ENCODE measurements around the gene NT5DC1. TPM values are rescaled to one million over a fixed set of nuclear protein-coding genes. Genes with fewer than 3 reads are reported as not detected.

The NT5DC1 gene
- total and polyA plus RNA-seq, 7 experiments from 2014 or later, result 30.5 to 53.4 (median 45.8) TPM

DNA sequence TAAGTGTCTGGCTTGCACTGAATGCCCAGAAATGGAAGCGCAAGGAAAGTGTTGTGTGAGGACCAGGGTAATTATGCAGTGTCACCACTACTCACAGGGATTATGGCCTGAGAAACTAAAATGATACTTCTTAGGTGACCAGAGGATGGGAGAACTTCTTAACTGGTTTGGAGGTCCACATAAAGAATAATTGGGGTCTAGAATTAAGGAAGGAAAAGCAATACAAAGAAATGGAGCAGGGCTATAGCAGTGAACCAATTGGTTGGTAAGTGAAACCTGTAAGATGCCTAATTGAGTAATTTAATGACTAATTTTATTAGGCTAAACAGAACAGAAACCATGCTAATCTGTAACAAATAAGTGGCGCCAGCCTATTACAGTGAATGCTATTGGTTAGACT, 147.9 kb downstream of the NT5DC1 start:
- peaks cover 0 to 4% (median 0%) of the 10 kb centered on the region in 11 donors for H3K9me3 Mint-ChIP-seq
- H3K36me3 Mint-ChIP-seq, result peaks cover 0 to 11% (median 4%) of the 10 kb centered on the region in 5 donors
- H3K4me3 Mint-ChIP-seq, result peak overlapping the region in 1 of 10 donors; percentile 23
- Histone ChIP-seq H3K27ac (ENCODE audit: low read depth, low read length) (no peak overlapping the region), H3K4me3 (ENCODE audit: low read length) (no peak overlapping the region), H3K27me3 (ENCODE audit: control insufficient read depth in 2 of 2, insufficient read depth in 2 of 2, low read length in 2 of 2) (no peaks in the 10 kb centered on the region), H3K4me1 (ENCODE audit: control insufficient read depth in 2 of 2, insufficient read depth in 2 of 2, low read length in 2 of 2) (peaks cover 27 to 28% of the 10 kb centered on the region in 2 donors), H3K9me3 (ENCODE audit: control insufficient read depth in 2 of 3, low read length in 3 of 3) (no peaks in the 10 kb centered on the region), H3K36me3 (ENCODE audit: control insufficient read depth in 2 of 3, insufficient read depth in 3 of 3, low read length in 3 of 3) (no peaks in the 10 kb centered on the region)
- intact Hi-C loops (cut with micrococcal nuclease), result no loop called here
- DNase-seq (no peak), ATAC-seq (no peak)
- CTCF ChIA-PET, result no interaction called here
- peak overlapping the region in 7 of 9 donors; percentile 9 to 48 (median 18) for H3K27ac Mint-ChIP-seq
- H3K4me1 Mint-ChIP-seq, result peaks cover 10 to 45% (median 27%) of the 10 kb centered on the region in 7 donors
- H3K27me3 Mint-ChIP-seq, result no peaks in the 10 kb centered on the region
- POLR2A ChIA-PET, result interaction anchor here (0.6 kb wide), 1 partner anchor 214 kb away, joined by 3 read pairs; no protein-coding TSS in a partner anchor

DNA sequence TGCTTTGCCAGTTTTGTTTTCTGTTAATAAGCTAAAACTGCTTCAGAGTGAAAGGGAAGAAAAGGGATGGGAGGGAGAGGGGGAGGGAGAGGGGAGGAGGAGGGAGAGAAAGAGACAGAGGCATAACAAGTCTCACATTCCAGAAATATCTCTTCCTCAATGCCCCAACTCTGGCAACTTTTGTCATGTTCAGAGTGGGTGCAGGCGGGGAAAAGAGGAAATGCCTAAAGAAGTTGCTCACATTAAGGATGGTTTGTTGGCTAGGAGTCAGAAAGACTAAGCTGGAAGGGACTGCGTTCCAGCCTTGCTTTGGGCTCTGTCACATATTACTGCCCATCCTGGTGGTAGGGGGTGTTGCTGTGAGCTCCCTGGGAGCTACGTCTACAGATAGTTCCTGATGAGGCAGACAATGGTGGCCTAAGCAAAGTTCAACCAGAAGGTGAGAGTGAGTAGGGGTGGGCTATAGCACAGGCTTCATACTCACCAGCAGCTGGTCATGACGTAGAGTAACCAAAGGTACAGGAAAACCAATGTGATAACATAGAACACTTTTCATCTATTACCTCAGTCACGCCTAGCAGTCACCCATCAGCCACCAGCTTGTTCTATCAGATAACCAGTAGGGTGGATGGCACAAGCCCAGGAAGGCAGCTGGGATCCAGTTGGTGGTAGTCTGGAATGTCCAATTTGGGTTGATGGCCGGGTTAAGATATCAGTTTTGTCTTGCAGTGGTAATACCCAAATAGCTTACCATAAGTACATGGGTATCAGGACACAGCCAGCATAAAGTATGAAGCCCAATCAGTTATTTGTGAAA, 151.1 kb downstream of the NT5DC1 start:
- CTCF ChIA-PET, result no interaction called here
- Mint-ChIP-seq H3K4me1 (peaks cover 10 to 45% (median 27%) of the 10 kb centered on the region in 7 donors), H3K9me3 (peaks cover 0 to 4% (median 0%) of the 10 kb centered on the region in 11 donors), H3K27me3 (no peaks in the 10 kb centered on the region), H3K4me3 (peak overlapping the region in 7 of 10 donors; percentile 12 to 78 (median 55)), H3K27ac (peak overlapping the region in 7 of 9 donors; percentile 47 to 88 (median 67)), H3K36me3 (peaks cover 0 to 11% (median 4%) of the 10 kb centered on the region in 5 donors)
- no peak for DNase-seq
- POLR2A ChIA-PET, result interaction anchor here (1.0 to 7.3 kb wide), 2 partner anchors 28 to 151 kb away, joined by 4 to 67 read pairs; partner anchors contain the start of genes NT5DC1 and TSPYL1
- intact Hi-C loops (cut with micrococcal nuclease), result loop anchor here (5.0 to 10.0 kb wide), 3 partner anchors 416 to 1353 kb away; partner anchors contain the start of genes DCBLD1 (in 1 of the 2), GOPC (in 1 of the 2) and ZUP1 (in 1 of the 2)
- H3K27me3 ChIP-seq (ENCODE audit: control insufficient read depth in 2 of 2, insufficient read depth in 2 of 2, low read length in 2 of 2), result no peaks in the 10 kb centered on the region
- ATAC-seq, result no peak
- H3K36me3 ChIP-seq (ENCODE audit: control insufficient read depth in 2 of 3, insufficient read depth in 3 of 3, low read length in 3 of 3), result no peaks in the 10 kb centered on the region
- peaks cover 27 to 36% of the 10 kb centered on the region in 2 donors for H3K4me1 ChIP-seq (ENCODE audit: control insufficient read depth in 2 of 2, insufficient read depth in 2 of 2, low read length in 2 of 2)
- H3K4me3 ChIP-seq (ENCODE audit: low read length), result no peak overlapping the region
- no peak overlapping the region for H3K27ac ChIP-seq (ENCODE audit: low read depth, low read length)
- H3K9me3 ChIP-seq (ENCODE audit: control insufficient read depth in 2 of 3, low read length in 3 of 3), result no peaks in the 10 kb centered on the region

GRCh38 chr6:116253188-116253504, 152.5 kb downstream of the NT5DC1 start:
- H3K4me3 Mint-ChIP-seq, result no peak overlapping the region
- Histone ChIP-seq H3K9me3 (ENCODE audit: control insufficient read depth in 2 of 3, low read length in 3 of 3) (no peaks in the 10 kb centered on the region), H3K27me3 (ENCODE audit: control insufficient read depth in 2 of 2, insufficient read depth in 2 of 2, low read length in 2 of 2) (no peaks in the 10 kb centered on the region), H3K36me3 (ENCODE audit: control insufficient read depth in 2 of 3, insufficient read depth in 3 of 3, low read length in 3 of 3) (no peaks in the 10 kb centered on the region), H3K27ac (ENCODE audit: low read depth, low read length) (peak overlapping the region; percentile 97), H3K4me1 (ENCODE audit: control insufficient read depth in 2 of 2, insufficient read depth in 2 of 2, low read length in 2 of 2) (peaks cover 27 to 36% of the 10 kb centered on the region in 2 donors), H3K4me3 (ENCODE audit: low read length) (peak overlapping the region; percentile 80)
- no peak for DNase-seq
- H3K9me3 Mint-ChIP-seq, result peaks cover 0 to 4% (median 0%) of the 10 kb centered on the region in 11 donors
- no peaks in the 10 kb centered on the region for H3K27me3 Mint-ChIP-seq
- H3K4me1 Mint-ChIP-seq, result peaks cover 9 to 49% (median 27%) of the 10 kb centered on the region in 7 donors
- no peak for ATAC-seq
- H3K36me3 Mint-ChIP-seq, result peaks cover 0 to 11% (median 5%) of the 10 kb centered on the region in 5 donors
- ChIA-PET CTCF (no interaction called here), POLR2A (interaction anchor here (0.7 to 7.3 kb wide), 8 partner anchors 9 to 318 kb away, joined by 3 to 67 read pairs (median 5); partner anchors contain the start of genes NT5DC1, RWDD1 and TSPYL1)
- no peak overlapping the region for H3K27ac Mint-ChIP-seq
- intact Hi-C loops (cut with micrococcal nuclease), result loop anchor here (5.0 to 10.0 kb wide), 3 partner anchors 414 to 1352 kb away; partner anchors contain the start of genes DCBLD1 (in 1 of the 2), GOPC (in 1 of the 2) and ZUP1 (in 1 of the 2)

- ChIA-PET POLR2A (interaction anchor here (0.8 to 7.3 kb wide), 11 partner anchors 12 to 317 kb away, joined by 3 to 67 read pairs (median 4); partner anchors contain the start of genes NT5DC1, RWDD1 and TSPYL1), CTCF (interaction anchor here (2.1 kb wide), 1 partner anchor 16 kb away, joined by 8 read pairs; no protein-coding TSS in a partner anchor)
- no peak within 1 kb of the TSS for H3K27ac Mint-ChIP-seq
- H3K27me3 Mint-ChIP-seq, result no peaks in the 10 kb centered on the region
- H3K36me3 ChIP-seq (ENCODE audit: control insufficient read depth in 2 of 3, insufficient read depth in 3 of 3, low read length in 3 of 3), result no peaks in the 10 kb centered on the region
- no peak within 1 kb of the TSS for H3K4me3 Mint-ChIP-seq
- peak within 1 kb of the TSS; percentile 97 for H3K27ac ChIP-seq (ENCODE audit: low read depth, low read length)
- peak within 1 kb of the TSS; percentile 80 for H3K4me3 ChIP-seq (ENCODE audit: low read length)
- peaks cover 0 to 11% (median 6%) of the 10 kb centered on the region in 5 donors for H3K36me3 Mint-ChIP-seq
- DNase-seq, result peak; percentile 76 to 96 (median 91)
- peaks cover 3 to 43% (median 27%) of the 10 kb centered on the region in 7 donors for H3K4me1 Mint-ChIP-seq
- H3K9me3 ChIP-seq (ENCODE audit: control insufficient read depth in 2 of 3, low read length in 3 of 3), result no peaks in the 10 kb centered on the region
- peaks cover 0 to 4% (median 0%) of the 10 kb centered on the region in 11 donors for H3K9me3 Mint-ChIP-seq
- peaks cover 27 to 36% of the 10 kb centered on the region in 2 donors for H3K4me1 ChIP-seq (ENCODE audit: control insufficient read depth in 2 of 2, insufficient read depth in 2 of 2, low read length in 2 of 2)
- peak; percentile 97 for ATAC-seq
- no peaks in the 10 kb centered on the region for H3K27me3 ChIP-seq (ENCODE audit: control insufficient read depth in 2 of 2, insufficient read depth in 2 of 2, low read length in 2 of 2)
- intact Hi-C loops (cut with micrococcal nuclease), result loop anchor here (1.0 to 10.0 kb wide), 11 partner anchors 15 to 1351 kb away; partner anchors contain the start of genes RWDD1 (in 2 of the 2), TSPYL1 (in 2 of the 2), ZUP1 (in 2 of the 2) and DCBLD1 (in 1 of the 2)
These were observed 153.0 kb downstream of the NT5DC1 start, which contains the start of gene TSPYL4 for GRCh38 chr6:116253505-116254296. Gene TSPYL4 (minus strand): TSS chr6:116254075. CDS start chr6:116254008, 67 bp downstream.

GRCh38 chr6:116254297-116255056, 153.8 kb downstream of the NT5DC1 start:
- no peaks in the 10 kb centered on the region for H3K36me3 ChIP-seq (ENCODE audit: control insufficient read depth in 2 of 3, insufficient read depth in 3 of 3, low read length in 3 of 3)
- H3K4me1 ChIP-seq (ENCODE audit: control insufficient read depth in 2 of 2, insufficient read depth in 2 of 2, low read length in 2 of 2), result peaks cover 27 to 36% of the 10 kb centered on the region in 2 donors
- peak overlapping the region; percentile 97 for H3K27ac ChIP-seq (ENCODE audit: low read depth, low read length)
- Mint-ChIP-seq H3K27ac (no peak overlapping the region), H3K27me3 (no peaks in the 10 kb centered on the region), H3K9me3 (peaks cover 0 to 4% (median 0%) of the 10 kb centered on the region in 11 donors), H3K36me3 (peaks cover 0 to 11% (median 9%) of the 10 kb centered on the region in 5 donors), H3K4me3 (no peak overlapping the region), H3K4me1 (peaks cover 0 to 38% (median 27%) of the 10 kb centered on the region in 7 donors)
- H3K27me3 ChIP-seq (ENCODE audit: control insufficient read depth in 2 of 2, insufficient read depth in 2 of 2, low read length in 2 of 2), result no peaks in the 10 kb centered on the region
- peak overlapping the region; percentile 80 for H3K4me3 ChIP-seq (ENCODE audit: low read length)
- DNase-seq (no peak), ATAC-seq (no peak)
- H3K9me3 ChIP-seq (ENCODE audit: control insufficient read depth in 2 of 3, low read length in 3 of 3), result no peaks in the 10 kb centered on the region
- POLR2A ChIA-PET, result interaction anchor here (0.9 to 7.3 kb wide), 9 partner anchors 11 to 317 kb away, joined by 3 to 67 read pairs (median 6); partner anchors contain the start of genes NT5DC1, RWDD1 and TSPYL1
- CTCF ChIA-PET, result interaction anchor here (2.1 kb wide), 1 partner anchor 15 kb away, joined by 8 read pairs; no protein-coding TSS in a partner anchor
- intact Hi-C loops (cut with micrococcal nuclease), result loop anchor here (1.0 to 10.0 kb wide), 11 partner anchors 14 to 1350 kb away; partner anchors contain the start of genes RWDD1 (in 2 of the 2), TSPYL1 (in 2 of the 2), ZUP1 (in 2 of the 2) and DCBLD1 (in 1 of the 2)

Measured in naive thymus-derived CD4-positive, alpha-beta T cell (primary cell).